ENCODE measurements around the gene INSIG2. TPM values are rescaled to one million over a fixed set of nuclear protein-coding genes. Genes with fewer than 3 reads are reported as not detected.

The INSIG2 gene
- total RNA-seq, 2 experiments from 2014 or later, result 30.1 to 32.6 TPM

- no peak overlapping the region for H3K4me3 Mint-ChIP-seq
- no peak overlapping the region for H3K27ac Mint-ChIP-seq
- H3K27me3 Mint-ChIP-seq (ENCODE audit: low read depth), result no peaks in the 10 kb centered on the region
- H3K36me3 Mint-ChIP-seq (ENCODE audit: low read depth), result peaks cover 66% of the 10 kb centered on the region
- ATAC-seq (no peak), DNase-seq (no peak)
- CTCF ChIA-PET, result interaction anchor here (1.3 to 1.4 kb wide), 3 partner anchors 10 to 59 kb away, joined by 3 read pairs; no protein-coding TSS in a partner anchor
- H3K9me3 Mint-ChIP-seq (ENCODE audit: insufficient read depth), result no peaks in the 10 kb centered on the region
- H3K4me1 Mint-ChIP-seq (ENCODE audit: low read depth), result peaks cover 7% of the 10 kb centered on the region
- POLR2A ChIA-PET, result interaction anchor here (0.8 kb wide), 1 partner anchor 9 kb away, joined by 3 read pairs; no protein-coding TSS in a partner anchor
Measured at GRCh38 chr2:118105497-118105896, 17.2 kb downstream of the INSIG2 start.

GRCh38 chr2:118106926-118107325, 18.7 kb downstream of the INSIG2 start:
- no peaks in the 10 kb centered on the region for H3K9me3 Mint-ChIP-seq (ENCODE audit: insufficient read depth)
- H3K4me1 Mint-ChIP-seq (ENCODE audit: low read depth), result peaks cover 7% of the 10 kb centered on the region
- CTCF ChIA-PET, result no interaction called here
- H3K4me3 Mint-ChIP-seq, result no peak overlapping the region
- H3K36me3 Mint-ChIP-seq (ENCODE audit: low read depth), result peaks cover 65% of the 10 kb centered on the region
- ATAC-seq (no peak), DNase-seq (no peak)
- no peak overlapping the region for H3K27ac Mint-ChIP-seq
- no peaks in the 10 kb centered on the region for H3K27me3 Mint-ChIP-seq (ENCODE audit: low read depth)
- POLR2A ChIA-PET, result no interaction called here

GRCh38 chr2:118110310-118110709, 22.0 kb downstream of the INSIG2 start:
- peaks cover 56% of the 10 kb centered on the region for H3K36me3 Mint-ChIP-seq (ENCODE audit: low read depth)
- no peak for DNase-seq
- no peak for ATAC-seq
- H3K4me1 Mint-ChIP-seq (ENCODE audit: low read depth), result peaks cover 7% of the 10 kb centered on the region
- no peak overlapping the region for H3K4me3 Mint-ChIP-seq
- no peaks in the 10 kb centered on the region for H3K27me3 Mint-ChIP-seq (ENCODE audit: low read depth)
- no peaks in the 10 kb centered on the region for H3K9me3 Mint-ChIP-seq (ENCODE audit: insufficient read depth)
- ChIA-PET CTCF (no interaction called here), POLR2A (no interaction called here)
- H3K27ac Mint-ChIP-seq, result no peak overlapping the region

GRCh38 chr2:118110991-118111390, 22.7 kb downstream of the INSIG2 start:
- H3K27ac Mint-ChIP-seq, result no peak overlapping the region
- POLR2A ChIA-PET, result no interaction called here

GRCh38 chr2:118112771-118113334, 24.6 kb downstream of the INSIG2 start:
- no peak overlapping the region for H3K27ac Mint-ChIP-seq
- POLR2A ChIA-PET, result interaction anchor here (1.1 kb wide), 1 partner anchor 18 kb away, joined by 4 read pairs; no protein-coding TSS in a partner anchor

More at GRCh38 chr2:118110991-118111390, 22.7 kb downstream of the INSIG2 start:
- Mint-ChIP-seq H3K9me3 (ENCODE audit: insufficient read depth) (no peaks in the 10 kb centered on the region), H3K36me3 (ENCODE audit: low read depth) (peaks cover 52% of the 10 kb centered on the region), H3K4me1 (ENCODE audit: low read depth) (peaks cover 7% of the 10 kb centered on the region), H3K27me3 (ENCODE audit: low read depth) (no peaks in the 10 kb centered on the region), H3K4me3 (no peak overlapping the region)
- DNase-seq, result no peak
- no peak for ATAC-seq
- CTCF ChIA-PET, result no interaction called here

GRCh38 chr2:118114863-118115262, 26.6 kb downstream of the INSIG2 start:
- peaks cover 11% of the 10 kb centered on the region for H3K4me1 Mint-ChIP-seq (ENCODE audit: low read depth)

More at GRCh38 chr2:118112771-118113334, 24.6 kb downstream of the INSIG2 start:
- CTCF ChIA-PET, result no interaction called here
- no peaks in the 10 kb centered on the region for H3K9me3 Mint-ChIP-seq (ENCODE audit: insufficient read depth)
- ATAC-seq (no peak), DNase-seq (no peak)
- H3K36me3 Mint-ChIP-seq (ENCODE audit: low read depth), result peaks cover 36% of the 10 kb centered on the region
- no peaks in the 10 kb centered on the region for H3K27me3 Mint-ChIP-seq (ENCODE audit: low read depth)
- no peak overlapping the region for H3K4me3 Mint-ChIP-seq
- H3K4me1 Mint-ChIP-seq (ENCODE audit: low read depth), result peaks cover 11% of the 10 kb centered on the region

GRCh38 chr2:118115761-118116160, 27.5 kb downstream of the INSIG2 start:
- no peak for DNase-seq
- Mint-ChIP-seq H3K4me1 (ENCODE audit: low read depth) (peaks cover 11% of the 10 kb centered on the region), H3K9me3 (ENCODE audit: insufficient read depth) (no peaks in the 10 kb centered on the region), H3K27me3 (ENCODE audit: low read depth) (no peaks in the 10 kb centered on the region), H3K36me3 (ENCODE audit: low read depth) (peaks cover 18% of the 10 kb centered on the region), H3K27ac (no peak overlapping the region), H3K4me3 (no peak overlapping the region)
- ATAC-seq, result no peak
- CTCF ChIA-PET, result interaction anchor here (1.4 kb wide), 1 partner anchor 10 kb away, joined by 3 read pairs; no protein-coding TSS in a partner anchor
- POLR2A ChIA-PET, result no interaction called here

More at GRCh38 chr2:118114863-118115262, 26.6 kb downstream of the INSIG2 start:
- H3K27me3 Mint-ChIP-seq (ENCODE audit: low read depth), result no peaks in the 10 kb centered on the region
- ChIA-PET CTCF (interaction anchor here (1.0 to 1.4 kb wide), 3 partner anchors 9 to 112 kb away, joined by 3 read pairs; no protein-coding TSS in a partner anchor), POLR2A (interaction anchor here (0.6 kb wide), 1 partner anchor 9 kb away, joined by 3 read pairs; no protein-coding TSS in a partner anchor)
- H3K27ac Mint-ChIP-seq, result no peak overlapping the region
- no peak overlapping the region for H3K4me3 Mint-ChIP-seq
- peaks cover 23% of the 10 kb centered on the region for H3K36me3 Mint-ChIP-seq (ENCODE audit: low read depth)
- ATAC-seq (no peak), DNase-seq (no peak)
- H3K9me3 Mint-ChIP-seq (ENCODE audit: insufficient read depth), result no peaks in the 10 kb centered on the region

- no peak for ATAC-seq
- no peak overlapping the region for H3K27ac Mint-ChIP-seq
- peaks cover 2% of the 10 kb centered on the region for H3K27me3 Mint-ChIP-seq (ENCODE audit: low read depth)
- H3K4me1 Mint-ChIP-seq (ENCODE audit: low read depth), result peaks cover 4% of the 10 kb centered on the region
- H3K9me3 Mint-ChIP-seq (ENCODE audit: insufficient read depth), result no peaks in the 10 kb centered on the region
- no peak for DNase-seq
- no peak overlapping the region for H3K4me3 Mint-ChIP-seq
- ChIA-PET CTCF (no interaction called here), POLR2A (interaction anchor here (0.8 kb wide), 1 partner anchor 30 kb away, joined by 5 read pairs; no protein-coding TSS in a partner anchor)
- H3K36me3 Mint-ChIP-seq (ENCODE audit: low read depth), result peaks cover 4% of the 10 kb centered on the region
Measured at GRCh38 chr2:118118479-118118878, 30.2 kb downstream of the INSIG2 start.

GRCh38 chr2:118119158-118119727, 31.0 kb downstream of the INSIG2 start:
- POLR2A ChIA-PET, result no interaction called here
- Mint-ChIP-seq H3K4me3 (no peak overlapping the region), H3K27ac (no peak overlapping the region), H3K27me3 (ENCODE audit: low read depth) (peaks cover 5% of the 10 kb centered on the region), H3K4me1 (ENCODE audit: low read depth) (peaks cover 4% of the 10 kb centered on the region), H3K9me3 (ENCODE audit: insufficient read depth) (no peaks in the 10 kb centered on the region), H3K36me3 (ENCODE audit: low read depth) (peaks cover 4% of the 10 kb centered on the region)
- CTCF ChIA-PET, result no interaction called here
- ATAC-seq, result no peak
- DNase-seq, result no peak

GRCh38 chr2:118119761-118120400, 31.6 kb downstream of the INSIG2 start:
- CTCF ChIA-PET, result no interaction called here
- H3K27ac Mint-ChIP-seq, result no peak overlapping the region
- no peak for ATAC-seq

GRCh38 chr2:118120401-118120780, 32.1 kb downstream of the INSIG2 start:
- ATAC-seq (no peak), DNase-seq (no peak)
- no peaks in the 10 kb centered on the region for H3K9me3 Mint-ChIP-seq (ENCODE audit: insufficient read depth)
- ChIA-PET CTCF (no interaction called here), POLR2A (no interaction called here)
- H3K4me3 Mint-ChIP-seq, result no peak overlapping the region
- H3K4me1 Mint-ChIP-seq (ENCODE audit: low read depth), result peaks cover 4% of the 10 kb centered on the region
- H3K27ac Mint-ChIP-seq, result no peak overlapping the region
- H3K27me3 Mint-ChIP-seq (ENCODE audit: low read depth), result peaks cover 11% of the 10 kb centered on the region
- no peaks in the 10 kb centered on the region for H3K36me3 Mint-ChIP-seq (ENCODE audit: low read depth)

More at GRCh38 chr2:118119761-118120400, 31.6 kb downstream of the INSIG2 start:
- Mint-ChIP-seq H3K27me3 (ENCODE audit: low read depth) (peaks cover 9% of the 10 kb centered on the region), H3K4me1 (ENCODE audit: low read depth) (peaks cover 4% of the 10 kb centered on the region), H3K4me3 (no peak overlapping the region), H3K36me3 (ENCODE audit: low read depth) (peaks cover under 1% of the 10 kb centered on the region), H3K9me3 (ENCODE audit: insufficient read depth) (no peaks in the 10 kb centered on the region)
- POLR2A ChIA-PET, result interaction anchor here (0.5 kb wide), 1 partner anchor 25 kb away, joined by 3 read pairs; no protein-coding TSS in a partner anchor
- DNase-seq, result no peak

- Mint-ChIP-seq H3K27me3 (ENCODE audit: low read depth) (peaks cover 13% of the 10 kb centered on the region), H3K4me3 (no peak overlapping the region), H3K9me3 (ENCODE audit: insufficient read depth) (no peaks in the 10 kb centered on the region), H3K27ac (no peak overlapping the region), H3K4me1 (ENCODE audit: low read depth) (peaks cover 4% of the 10 kb centered on the region), H3K36me3 (ENCODE audit: low read depth) (no peaks in the 10 kb centered on the region)
- no peak for ATAC-seq
- DNase-seq, result no peak
- ChIA-PET POLR2A (no interaction called here), CTCF (no interaction called here)
Measured at GRCh38 chr2:118121101-118121500, 32.8 kb downstream of the INSIG2 start.

Measured in activated CD8-positive, alpha-beta T cell treated with anti-CD3 and anti-CD28 coated beads, Interleukin-2, amount 10 ng/mL, durations not matched to agents 7 days and 5 days (primary cell).